ENCODE data around the gene MARK2.

Gene MARK2

GRCh38 chr11:63911876-63912275 is 73.0 kb downstream of the MARK2 start:
- no peak for TF ChIP-seq CTCF (IDR thresholded peaks at IDR 0.05; ENCODE audit: borderline replicate concordance, insufficient read depth, low read depth, low read length)
- H3K4me3 ChIP-seq (ENCODE audit: low read depth, low read length), result no peak overlapping the region

DNA sequence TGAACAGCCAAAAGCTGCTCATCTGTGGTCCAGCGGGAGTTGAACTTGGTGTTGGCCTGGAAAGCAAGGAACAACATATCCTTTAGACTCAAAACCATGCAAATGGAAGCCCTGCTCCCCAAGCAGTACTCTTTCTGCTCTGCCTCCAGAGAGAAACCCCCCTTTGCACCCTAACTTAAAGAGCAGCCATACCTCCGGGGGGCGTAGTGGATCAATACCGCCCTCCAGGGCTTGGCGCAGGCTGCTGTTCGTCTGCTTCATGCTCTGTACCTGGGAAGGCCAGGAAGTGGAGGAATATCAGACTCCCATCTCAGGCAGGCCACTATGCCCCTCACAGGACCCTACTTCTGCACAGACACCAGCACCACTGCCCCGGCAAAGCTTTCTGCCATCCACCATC is 73.8 kb downstream of the MARK2 start:
- no peak for TF ChIP-seq CTCF (IDR thresholded peaks at IDR 0.05; ENCODE audit: borderline replicate concordance, insufficient read depth, low read depth, low read length)
- no peak overlapping the region for H3K4me3 ChIP-seq (ENCODE audit: low read depth, low read length)

- no peak for TF ChIP-seq CTCF (IDR thresholded peaks at IDR 0.05; ENCODE audit: borderline replicate concordance, insufficient read depth, low read depth, low read length)
- no peak overlapping the region for H3K4me3 ChIP-seq (ENCODE audit: low read depth, low read length)
Observed at GRCh38 chr11:63913866-63914830, 75.2 kb downstream of the MARK2 start.

GRCh38 chr11:63914896-63915691 is 76.2 kb downstream of the MARK2 start:
- H3K4me3 ChIP-seq (ENCODE audit: low read depth, low read length), result no peak overlapping the region
- TF ChIP-seq CTCF (IDR thresholded peaks at IDR 0.05; ENCODE audit: borderline replicate concordance, insufficient read depth, low read depth, low read length), result no peak

DNA sequence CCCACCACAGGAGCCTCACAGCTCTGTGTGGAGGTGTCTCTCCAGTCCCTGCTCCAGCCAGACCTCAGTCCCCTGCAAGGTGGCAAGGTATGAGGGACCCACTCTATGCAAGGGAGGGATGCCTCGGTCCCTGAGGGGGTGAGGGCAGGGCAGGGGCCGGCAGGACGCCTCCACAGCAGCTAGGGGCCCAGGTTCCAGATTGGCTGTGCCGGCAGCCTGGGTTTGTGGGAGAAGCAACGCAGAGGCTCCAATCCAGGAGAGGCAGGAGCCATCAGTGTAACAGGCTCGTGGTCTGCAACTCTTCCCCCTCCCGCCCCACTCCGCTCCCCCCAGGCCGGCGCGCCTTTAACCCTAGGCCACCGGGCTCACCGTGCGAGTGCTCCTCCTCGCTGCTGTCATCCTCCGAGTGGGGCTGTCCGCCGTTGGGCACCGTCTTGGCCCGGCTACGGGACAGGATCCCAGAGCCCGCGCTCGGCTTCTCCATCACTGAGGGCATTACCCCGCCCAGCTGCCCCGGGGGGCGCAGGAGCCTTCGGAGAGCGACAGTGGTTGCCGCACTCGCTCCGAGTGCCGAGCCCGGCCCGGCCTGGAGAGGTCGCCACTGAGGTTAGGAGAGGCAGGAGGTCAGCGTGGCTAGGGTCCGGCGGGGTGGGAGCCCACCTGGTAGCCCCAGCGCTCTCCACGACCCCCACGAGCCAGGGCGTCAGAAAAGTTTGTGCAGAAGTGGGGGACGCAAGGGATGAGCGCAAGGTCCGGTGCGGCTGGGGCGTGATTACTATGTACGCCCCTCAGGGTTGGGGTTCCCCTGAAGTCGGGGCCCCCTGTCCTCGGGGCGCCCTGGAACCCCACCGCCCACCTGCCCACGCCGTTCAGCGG is 77.3 kb downstream of the MARK2 start:
- TF ChIP-seq CTCF (IDR thresholded peaks at IDR 0.05; ENCODE audit: borderline replicate concordance, insufficient read depth, low read depth, low read length), result peak; percentile 62
- peak overlapping the region; percentile 50 for H3K4me3 ChIP-seq (ENCODE audit: low read depth, low read length)

- no peak for TF ChIP-seq CTCF (IDR thresholded peaks at IDR 0.05; ENCODE audit: borderline replicate concordance, insufficient read depth, low read depth, low read length)
- peak within 1 kb of the TSS; percentile 50 for H3K4me3 ChIP-seq (ENCODE audit: low read depth, low read length)
Observed at GRCh38 chr11:63916837-63917691, 78.2 kb downstream of the MARK2 start, which contains the start of gene RCOR2. TSS of gene RCOR2 (minus strand) at chr11:63917164. CDS start at chr11:63916456, 708 bp downstream.

All from GM12875 (cell line).